Esophagus muscularis mucosa (tissue), 4 donors: ENCODE measurements around the gene TMIGD1.

ENCODE experiments used
- EP300 ChIP-seq: sonication (generic); formaldehyde crosslinking; IDR thresholded peaks from one replicate; pipeline ENCODE4 v1.6.1; 2017; ENCODE audit warnings: antibody characterized with exemption
- POLR2A ChIP-seq: fragments of 450-650 bp; IDR thresholded peaks from one replicate; pipeline ENCODE4 v1.6.1; 2017; ENCODE audit warnings: antibody characterized with exemption, moderate library complexity, mild to moderate bottlenecking, low read depth
- POLR2AphosphoS5 ChIP-seq, 2 donors: sonication (generic); formaldehyde crosslinking; IDR thresholded peaks; one replicate each; pipeline ENCODE4 v1.6.1; 2017; ENCODE audit warnings: antibody characterized with exemption in 2 of 2
- TF ChIP-seq, protein P1 (sequence below), 3 experiments: fragments of 200-600 bp in 2 of 3; fragments of 450-650 bp in 1 of 3; sonication (generic) in 2 of 3; IDR thresholded peaks; one replicate each; pipeline ENCODE4 v1.5.1; 2017 to 2019; ENCODE audit warnings: antibody characterized with exemption in 3 of 3, mild to moderate bottlenecking in 2 of 3, moderate library complexity in 1 of 3

GRCh38 chr17:30379303-30379902, 45.5 kb upstream of the TMIGD1 start:
- TF ChIP-seq, protein P1, sequence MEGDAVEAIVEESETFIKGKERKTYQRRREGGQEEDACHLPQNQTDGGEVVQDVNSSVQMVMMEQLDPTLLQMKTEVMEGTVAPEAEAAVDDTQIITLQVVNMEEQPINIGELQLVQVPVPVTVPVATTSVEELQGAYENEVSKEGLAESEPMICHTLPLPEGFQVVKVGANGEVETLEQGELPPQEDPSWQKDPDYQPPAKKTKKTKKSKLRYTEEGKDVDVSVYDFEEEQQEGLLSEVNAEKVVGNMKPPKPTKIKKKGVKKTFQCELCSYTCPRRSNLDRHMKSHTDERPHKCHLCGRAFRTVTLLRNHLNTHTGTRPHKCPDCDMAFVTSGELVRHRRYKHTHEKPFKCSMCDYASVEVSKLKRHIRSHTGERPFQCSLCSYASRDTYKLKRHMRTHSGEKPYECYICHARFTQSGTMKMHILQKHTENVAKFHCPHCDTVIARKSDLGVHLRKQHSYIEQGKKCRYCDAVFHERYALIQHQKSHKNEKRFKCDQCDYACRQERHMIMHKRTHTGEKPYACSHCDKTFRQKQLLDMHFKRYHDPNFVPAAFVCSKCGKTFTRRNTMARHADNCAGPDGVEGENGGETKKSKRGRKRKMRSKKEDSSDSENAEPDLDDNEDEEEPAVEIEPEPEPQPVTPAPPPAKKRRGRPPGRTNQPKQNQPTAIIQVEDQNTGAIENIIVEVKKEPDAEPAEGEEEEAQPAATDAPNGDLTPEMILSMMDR (IDR thresholded peaks at IDR 0.05): no peak
- TF ChIP-seq EP300 (no peak), POLR2A (no peak), POLR2AphosphoS5 (IDR thresholded peaks at IDR 0.05) (no peak)
